ENCODE measurements around the gene ZNF253. TPM values are rescaled to one million over a fixed set of nuclear protein-coding genes. Genes with fewer than 3 reads are reported as not detected.

The ZNF253 gene
- total and polyA plus RNA-seq, 2 of the 13 experiments (the other 11 are each of a cell fraction or from before 2014, with no cell fraction given): 3.5 to 10.6 TPM

DNA sequence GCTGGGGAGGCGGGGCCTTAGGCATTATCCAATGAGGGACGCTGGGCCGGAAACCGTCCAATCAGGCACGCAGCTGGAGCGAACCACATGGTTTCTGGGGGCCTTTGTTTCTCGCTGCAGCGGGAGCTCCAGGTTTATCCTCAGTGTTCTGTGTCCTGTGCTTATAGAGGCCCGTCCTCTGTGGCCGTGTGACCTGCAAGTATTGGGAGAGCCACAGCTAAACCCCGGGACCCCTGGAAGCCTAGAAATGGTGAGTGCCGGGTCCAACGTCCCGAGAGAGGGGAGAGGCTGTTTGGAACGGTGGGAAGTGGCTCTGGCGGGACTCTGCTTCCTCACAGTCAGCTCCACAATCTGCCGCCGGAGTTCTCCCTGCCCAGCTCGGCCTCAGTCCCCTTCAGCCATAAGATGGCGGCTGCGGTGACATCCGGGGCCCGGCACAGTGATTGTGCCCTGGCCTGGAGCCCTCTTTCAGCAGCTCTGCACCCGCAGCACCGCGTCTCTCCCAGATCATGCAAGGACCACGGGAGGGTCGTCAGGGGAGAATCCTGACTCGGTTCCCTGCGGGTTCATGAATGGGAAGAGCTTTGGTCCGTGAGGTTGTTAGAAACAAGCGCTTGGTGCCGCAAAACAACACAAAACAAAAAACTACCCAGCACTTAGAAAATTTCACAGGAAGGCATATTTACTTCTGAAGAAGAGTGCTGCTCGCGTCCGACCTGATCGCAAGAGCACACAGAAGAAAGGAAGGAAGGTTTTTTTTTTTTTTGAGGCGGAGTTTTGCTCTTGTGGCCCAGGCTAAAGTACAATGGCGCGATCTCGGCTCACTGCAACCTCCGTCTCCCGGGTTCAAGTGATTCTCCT, at the start of gene ZNF253 (continued):
- TF ChIP-seq ZNF33A (CRISPR knock-in tag; IDR thresholded peaks at IDR 0.05; ENCODE audit: borderline replicate concordance) (peak; percentile 50; the same call in 1 of the 2 replicates), ZNF44 (CRISPR knock-in tag; IDR thresholded peaks at IDR 0.05) (0 out of 2 replicates have a peak, but pooled peaks have one; percentile 49), MED1 (CRISPR knock-in tag; IDR thresholded peaks at IDR 0.05) (peak; percentile 63), ZNF280B (CRISPR knock-in tag; IDR thresholded peaks at IDR 0.05; ENCODE audit: borderline replicate concordance) (peak; percentile 75; the same call in 1 of the 2 replicates), ELF4 (CRISPR knock-in tag; IDR thresholded peaks at IDR 0.05; ENCODE audit: borderline replicate concordance) (no peak), YEATS4 (CRISPR knock-in tag; IDR thresholded peaks at IDR 0.05; ENCODE audit: borderline replicate concordance) (peak; percentile 62; the same call in 1 of the 2 replicates), HNRNPH1 (optimal IDR thresholded peaks at IDR 0.05; ENCODE audit: low read depth, low read length) (no peak), TARDBP (CRISPR knock-in tag; IDR thresholded peaks at IDR 0.05) (no peak), GATAD1 (CRISPR knock-in tag; IDR thresholded peaks at IDR 0.05) (no peak; the same call in 1 of the 2 replicates), ZSCAN22 (CRISPR knock-in tag; IDR thresholded peaks at IDR 0.05) (0 out of 2 replicates have a peak, but pooled peaks have one; percentile 18), BATF2 (CRISPR knock-in tag; IDR thresholded peaks at IDR 0.05) (no peak), ZNF737 (CRISPR knock-in tag; IDR thresholded peaks at IDR 0.05; ENCODE audit: borderline replicate concordance) (peak; percentile 60; the same call in 1 of the 2 replicates), SMYD3 (CRISPR knock-in tag; IDR thresholded peaks at IDR 0.05) (no peak), ZNF770 (CRISPR knock-in tag; IDR thresholded peaks at IDR 0.05) (peak; percentile 74), MXI1 (IDR thresholded peaks at IDR 0.05; ENCODE audit: borderline replicate concordance, low read depth, low read length) (peak; percentile 63; the same call in 1 of the 3 replicates), ZSCAN31 (CRISPR knock-in tag; IDR thresholded peaks at IDR 0.05; ENCODE audit: low read depth) (no peak), ZNF660 (CRISPR knock-in tag; IDR thresholded peaks at IDR 0.05; ENCODE audit: borderline replicate concordance, low read depth) (no peak), SP1 (IDR thresholded peaks at IDR 0.05) (no peak), SP1 (CRISPR knock-in tag; IDR thresholded peaks at IDR 0.05) (peak; percentile 40; the same call in 1 of the 2 replicates), MTF1 (CRISPR knock-in tag; IDR thresholded peaks at IDR 0.05) (no peak), DNMT3B (CRISPR knock-in tag; conservative IDR thresholded peaks at IDR 0.05) (no peak), HNRNPK (IDR thresholded peaks at IDR 0.05; ENCODE audit: low read depth, low read length, poor library complexity, severe bottlenecking) (no peak), ZNF501 (CRISPR knock-in tag; IDR thresholded peaks at IDR 0.05) (no peak), ZNF788 (CRISPR knock-in tag; IDR thresholded peaks at IDR 0.05; ENCODE audit: borderline replicate concordance) (no peak), ZNF572 (CRISPR knock-in tag; IDR thresholded peaks at IDR 0.05) (no peak)

All from HepG2 (cell line).